ENCODE results near the gene RAB31. TPM values are rescaled to one million over a fixed set of nuclear protein-coding genes. Genes with fewer than 3 reads are reported as not detected.

The RAB31 gene
- total RNA-seq, 1 donor from 2014 or later = 36.0 TPM

GRCh38 chr18:9679125-9679524 is 29.0 kb upstream of the RAB31 start:
- intact Hi-C loops (cut with micrococcal nuclease) = loop anchor here (10.0 kb wide), 1 partner anchor 846 kb away; the partner anchor contains the start of gene NAPG
- POLR2A ChIA-PET = no interaction called here

GRCh38 chr18:9681217-9681616 is 26.9 kb upstream of the RAB31 start:
- POLR2A ChIA-PET = interaction anchor here (0.6 kb wide), 1 partner anchor 30 kb away, joined by 3 read pairs; no protein-coding TSS in a partner anchor

More at GRCh38 chr18:9679125-9679524, 29.0 kb upstream of the RAB31 start:
- Mint-ChIP-seq H3K27ac (no peak overlapping the region), H3K4me1 (peaks cover 2% of the 10 kb centered on the region), H3K4me3 (no peak overlapping the region), H3K36me3 (ENCODE audit: low read depth) (no peaks in the 10 kb centered on the region), H3K9me3 (no peaks in the 10 kb centered on the region), H3K27me3 (no peaks in the 10 kb centered on the region)
- DNase-seq (no peak), ATAC-seq (ENCODE audit: low read depth) (no peak)
- no peak for TF ChIP-seq CTCF (IDR thresholded peaks at IDR 0.05)
- CTCF ChIA-PET = no interaction called here

GRCh38 chr18:9682572-9682971 is 25.5 kb upstream of the RAB31 start:
- Mint-ChIP-seq H3K27me3 (no peaks in the 10 kb centered on the region), H3K4me3 (no peak overlapping the region), H3K4me1 (peaks cover 2% of the 10 kb centered on the region), H3K9me3 (no peaks in the 10 kb centered on the region), H3K27ac (no peak overlapping the region), H3K36me3 (ENCODE audit: low read depth) (no peaks in the 10 kb centered on the region)
- CTCF ChIA-PET = no interaction called here
- ATAC-seq (ENCODE audit: low read depth) = no peak
- POLR2A ChIA-PET = no interaction called here
- no peak for DNase-seq
- intact Hi-C loops (cut with micrococcal nuclease) = no loop called here
- TF ChIP-seq CTCF (IDR thresholded peaks at IDR 0.05) = no peak

More at GRCh38 chr18:9681217-9681616, 26.9 kb upstream of the RAB31 start:
- CTCF ChIA-PET = no interaction called here
- peaks cover 2% of the 10 kb centered on the region for H3K4me1 Mint-ChIP-seq
- ATAC-seq (ENCODE audit: low read depth) (no peak), DNase-seq (no peak)
- H3K27ac Mint-ChIP-seq = no peak overlapping the region
- no peak for TF ChIP-seq CTCF (IDR thresholded peaks at IDR 0.05)
- H3K4me3 Mint-ChIP-seq = no peak overlapping the region
- no peaks in the 10 kb centered on the region for H3K27me3 Mint-ChIP-seq
- intact Hi-C loops (cut with micrococcal nuclease) = no loop called here
- H3K9me3 Mint-ChIP-seq = no peaks in the 10 kb centered on the region
- no peaks in the 10 kb centered on the region for H3K36me3 Mint-ChIP-seq (ENCODE audit: low read depth)

GRCh38 chr18:9683418-9684396 is 24.4 kb upstream of the RAB31 start:
- CTCF ChIA-PET = interaction anchor here (0.6 kb wide), 1 partner anchor 80 kb away, joined by 3 read pairs; no protein-coding TSS in a partner anchor
- POLR2A ChIA-PET = no interaction called here
- TF ChIP-seq CTCF (IDR thresholded peaks at IDR 0.05) = no peak
- H3K36me3 Mint-ChIP-seq (ENCODE audit: low read depth) = no peaks in the 10 kb centered on the region
- H3K9me3 Mint-ChIP-seq = no peaks in the 10 kb centered on the region
- peaks cover 2% of the 10 kb centered on the region for H3K4me1 Mint-ChIP-seq
- ATAC-seq (ENCODE audit: low read depth) (no peak), DNase-seq (no peak)
- H3K4me3 Mint-ChIP-seq = no peak overlapping the region
- H3K27me3 Mint-ChIP-seq = peaks cover 5% of the 10 kb centered on the region
- intact Hi-C loops (cut with micrococcal nuclease) = no loop called here
- H3K27ac Mint-ChIP-seq = no peak overlapping the region

GRCh38 chr18:9684881-9685614 is 23.1 kb upstream of the RAB31 start:
- Mint-ChIP-seq H3K4me1 (peaks cover 2% of the 10 kb centered on the region), H3K36me3 (ENCODE audit: low read depth) (no peaks in the 10 kb centered on the region), H3K9me3 (no peaks in the 10 kb centered on the region), H3K27ac (no peak overlapping the region), H3K27me3 (peaks cover 5% of the 10 kb centered on the region), H3K4me3 (no peak overlapping the region)
- DNase-seq = no peak
- intact Hi-C loops (cut with micrococcal nuclease) = no loop called here
- ATAC-seq (ENCODE audit: low read depth) = no peak
- ChIA-PET CTCF (no interaction called here), POLR2A (no interaction called here)
- TF ChIP-seq CTCF (IDR thresholded peaks at IDR 0.05) = no peak
